Right lobe of liver (tissue), 4 donors: ENCODE measurements around the gene PBX4.

Source experiments
- POLR2A ChIP-seq: fragments of 450-650 bp; IDR thresholded peaks from one replicate; pipeline ENCODE4 v1.6.1; 2017; ENCODE audit warnings: antibody characterized with exemption, mild to moderate bottlenecking
- TF ChIP-seq, protein P1 (sequence below), 4 donors: fragments of 200-600 bp in 3 of 4; fragments of 450-650 bp in 1 of 4; IDR thresholded peaks; one replicate each; pipeline versions ENCODE4 v1.5.1 to v1.8.0; 2016 to 2022; ENCODE audit warnings: antibody characterized with exemption in 4 of 4, mild to moderate bottlenecking in 2 of 4
- donor health status: DM: no; HTN: no; CAD: no.
- donor health status: DM: no; HTN: no; CAD: no.
- donor health status: DM: no; HTN: yes; CAD: no.

DNA sequence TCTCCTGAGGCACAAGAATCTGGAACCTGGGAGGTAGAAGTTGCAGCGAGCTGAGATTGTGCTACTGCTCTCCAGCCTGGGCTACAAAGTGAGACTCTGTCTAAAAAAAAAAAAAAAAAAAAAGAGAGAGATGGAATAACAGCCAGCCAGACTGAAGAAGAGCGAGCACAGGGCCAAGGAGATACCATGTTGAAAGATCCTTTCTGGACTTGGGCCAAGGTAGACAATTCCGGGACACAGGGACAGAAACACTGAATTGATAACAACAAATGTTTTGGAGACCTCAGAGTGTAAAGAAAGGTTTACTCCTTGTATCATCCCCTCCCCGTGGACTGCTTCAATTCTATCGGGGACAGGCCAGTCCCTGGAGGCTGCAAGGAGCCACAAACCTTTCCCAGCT, 4.9 kb upstream of the PBX4 start:
- TF ChIP-seq, protein P1, sequence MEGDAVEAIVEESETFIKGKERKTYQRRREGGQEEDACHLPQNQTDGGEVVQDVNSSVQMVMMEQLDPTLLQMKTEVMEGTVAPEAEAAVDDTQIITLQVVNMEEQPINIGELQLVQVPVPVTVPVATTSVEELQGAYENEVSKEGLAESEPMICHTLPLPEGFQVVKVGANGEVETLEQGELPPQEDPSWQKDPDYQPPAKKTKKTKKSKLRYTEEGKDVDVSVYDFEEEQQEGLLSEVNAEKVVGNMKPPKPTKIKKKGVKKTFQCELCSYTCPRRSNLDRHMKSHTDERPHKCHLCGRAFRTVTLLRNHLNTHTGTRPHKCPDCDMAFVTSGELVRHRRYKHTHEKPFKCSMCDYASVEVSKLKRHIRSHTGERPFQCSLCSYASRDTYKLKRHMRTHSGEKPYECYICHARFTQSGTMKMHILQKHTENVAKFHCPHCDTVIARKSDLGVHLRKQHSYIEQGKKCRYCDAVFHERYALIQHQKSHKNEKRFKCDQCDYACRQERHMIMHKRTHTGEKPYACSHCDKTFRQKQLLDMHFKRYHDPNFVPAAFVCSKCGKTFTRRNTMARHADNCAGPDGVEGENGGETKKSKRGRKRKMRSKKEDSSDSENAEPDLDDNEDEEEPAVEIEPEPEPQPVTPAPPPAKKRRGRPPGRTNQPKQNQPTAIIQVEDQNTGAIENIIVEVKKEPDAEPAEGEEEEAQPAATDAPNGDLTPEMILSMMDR (IDR thresholded peaks at IDR 0.05) = no peak
- TF ChIP-seq POLR2A = no peak
